Activated CD8-positive, alpha-beta memory T cell treated with anti-CD3 and anti-CD28 coated beads, Interleukin-2, amount 50 U/mL, for 4 hours (primary cell): ENCODE results near the gene RPUSD1.

Source experiments
- DNase-seq: peaks from one replicate; pipeline ENCODE4 v3.0.0-alpha.2; 2020

The RPUSD1 gene

DNA sequence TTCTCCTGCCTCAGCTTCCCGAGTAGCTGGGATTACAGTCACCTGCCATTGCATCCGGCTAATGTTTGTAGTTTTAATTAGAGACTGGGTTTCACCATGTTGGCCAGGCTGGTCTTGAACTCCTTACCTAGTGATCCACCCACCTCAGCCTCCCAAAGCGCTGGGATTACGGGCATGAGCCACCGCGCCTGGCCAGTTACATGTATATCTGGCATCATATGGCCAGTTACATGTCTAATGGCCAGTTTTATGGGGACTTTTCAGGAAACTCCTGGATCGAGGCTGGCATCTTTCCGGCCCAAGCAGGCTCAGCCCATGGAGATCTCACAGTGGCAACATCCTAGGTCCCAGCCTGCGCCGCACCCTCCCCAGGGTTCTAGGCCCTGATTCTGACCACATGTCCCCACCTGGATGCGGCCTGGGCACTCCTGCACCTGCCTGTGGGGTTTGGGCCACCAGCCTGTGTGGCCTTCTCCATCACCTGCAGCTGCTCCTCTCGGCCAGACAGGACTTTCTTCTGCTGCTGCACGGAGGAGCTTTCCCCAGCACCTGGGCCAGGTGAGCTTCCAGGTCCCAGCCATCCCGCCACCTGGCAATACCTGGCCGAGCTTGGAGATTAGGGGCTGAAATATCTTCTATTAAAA is 46.1 kb downstream of the RPUSD1 start:
- DNase-seq = no peak

DNA sequence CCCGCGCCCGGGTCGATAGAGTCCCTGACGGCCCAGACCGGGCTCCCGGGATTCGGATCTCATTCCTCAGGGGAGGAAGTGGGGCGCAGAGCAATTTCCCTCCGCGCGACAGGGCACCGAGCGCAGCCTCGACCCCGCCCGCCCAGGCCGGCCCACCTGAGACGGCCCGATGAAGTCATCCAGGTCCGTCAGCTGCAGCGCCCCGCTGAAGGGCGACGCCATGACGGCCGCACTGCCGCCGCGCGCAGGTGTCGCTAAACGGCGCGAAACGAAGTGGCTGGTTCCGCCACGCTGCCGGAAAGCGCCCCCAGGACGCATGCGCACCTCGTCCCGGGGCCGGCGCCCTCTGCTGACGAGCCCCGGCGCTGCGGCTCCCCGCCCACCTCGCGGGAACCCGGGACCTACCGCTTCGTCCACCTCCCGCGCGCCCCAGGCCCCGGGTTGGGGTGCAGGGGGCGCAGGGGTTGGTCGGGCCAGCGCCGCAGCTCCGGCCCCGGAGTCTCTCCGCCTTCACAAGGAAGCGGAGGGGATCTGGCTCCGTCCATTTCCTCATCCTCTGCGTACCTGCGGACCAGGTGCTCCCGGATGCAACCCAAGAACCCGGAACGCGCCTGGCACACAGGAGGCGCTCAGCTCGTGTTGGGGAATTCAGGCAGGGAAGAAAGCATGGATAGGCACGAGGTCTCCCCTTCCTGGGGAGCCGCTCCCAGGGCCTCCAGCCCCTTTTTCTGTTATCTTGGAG is 47.2 kb downstream of the RPUSD1 start, which contains the start of gene CIAO3:
TSS of gene CIAO3 (minus strand) at position 234 of the 742 bp plus-strand sequence. CDS start at position 222, 12 bp downstream.
- peak; percentile 91 for DNase-seq

DNA sequence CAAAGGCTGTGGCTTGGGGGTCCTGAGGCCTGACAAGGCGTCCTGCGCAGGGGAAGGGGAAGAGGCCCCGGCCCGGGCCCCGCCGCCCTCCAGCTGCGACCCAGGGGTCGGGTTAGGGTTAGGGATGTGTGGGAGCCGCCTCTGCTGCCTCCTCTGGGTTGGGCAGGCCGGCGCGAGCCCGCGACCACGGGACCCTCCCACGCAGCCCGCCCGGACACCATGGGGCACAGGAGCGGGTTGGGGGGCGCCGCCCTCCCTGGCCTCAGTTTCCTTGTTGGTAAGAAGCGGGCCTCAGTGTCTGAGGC is 47.8 kb downstream of the RPUSD1 start:
- no peak for DNase-seq

DNA sequence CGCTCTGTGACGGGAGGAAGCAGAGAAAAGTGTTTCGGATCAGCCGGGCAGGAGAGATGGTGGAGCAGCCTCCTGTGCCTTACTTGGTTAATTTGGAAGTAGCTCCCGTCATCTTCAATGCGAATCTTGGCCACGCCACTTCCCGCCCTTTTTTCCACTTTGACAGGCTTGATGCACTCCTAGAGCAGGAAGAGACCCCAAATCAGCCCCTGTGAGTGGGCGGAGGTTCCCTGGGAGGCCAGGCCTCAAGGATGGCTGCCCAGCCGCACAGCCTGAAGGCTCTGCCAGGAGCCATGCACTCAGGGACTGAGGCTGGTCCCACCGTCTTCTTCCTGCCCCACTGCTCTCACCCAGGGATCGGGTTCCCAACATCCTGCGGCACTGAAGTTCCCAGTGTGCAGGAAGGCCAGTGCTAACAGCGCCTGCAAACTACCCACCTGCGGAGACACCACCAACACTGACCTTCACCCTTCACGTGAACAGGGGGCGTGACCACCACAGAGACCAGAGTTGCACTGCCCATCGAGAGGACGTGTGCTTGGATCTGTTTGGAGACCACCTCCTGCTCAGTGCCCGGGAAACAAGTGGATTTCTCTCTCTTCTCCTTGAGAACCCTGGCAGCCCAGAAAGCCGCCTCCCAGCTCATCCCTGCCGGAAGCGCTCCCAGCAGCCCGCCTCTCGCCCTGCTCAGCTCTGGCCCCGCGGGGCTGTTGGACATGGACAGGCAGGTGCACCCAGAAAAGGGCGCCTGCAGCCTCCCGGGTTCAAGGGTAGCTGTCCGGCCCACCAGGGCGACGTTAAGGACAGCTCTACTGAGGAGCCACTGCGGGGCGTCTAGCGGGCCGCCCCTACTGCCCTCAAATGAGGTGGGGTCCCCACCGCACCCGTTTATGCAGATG is 48.4 kb downstream of the RPUSD1 start:
- DNase-seq = no peak

DNA sequence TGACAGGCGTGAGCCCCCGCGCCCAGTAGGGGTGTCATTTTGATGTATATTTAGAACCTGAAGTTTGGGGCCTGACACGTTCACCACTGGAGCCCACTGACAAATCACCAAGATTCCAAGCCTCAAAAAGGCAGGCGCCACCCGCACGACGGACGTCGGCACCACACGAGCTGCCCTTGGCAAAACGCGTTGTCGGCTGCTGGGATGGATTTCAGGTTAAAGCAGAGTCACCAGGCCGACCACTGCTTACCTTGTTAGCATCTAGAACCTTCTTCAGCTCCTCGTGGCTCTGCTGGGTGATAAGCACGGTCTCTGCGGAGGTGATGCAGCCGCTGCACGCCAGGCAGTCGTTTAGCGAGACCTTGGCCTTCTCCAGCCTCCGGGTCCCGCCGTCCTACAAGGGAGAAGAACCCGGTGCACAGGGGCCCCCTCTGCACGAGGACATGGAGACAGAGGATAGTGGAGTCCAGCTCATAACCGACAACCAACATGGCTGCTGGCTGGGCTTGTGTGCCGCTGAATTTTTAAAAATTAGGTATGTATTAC is 51.2 kb downstream of the RPUSD1 start:
- no peak for DNase-seq

DNA sequence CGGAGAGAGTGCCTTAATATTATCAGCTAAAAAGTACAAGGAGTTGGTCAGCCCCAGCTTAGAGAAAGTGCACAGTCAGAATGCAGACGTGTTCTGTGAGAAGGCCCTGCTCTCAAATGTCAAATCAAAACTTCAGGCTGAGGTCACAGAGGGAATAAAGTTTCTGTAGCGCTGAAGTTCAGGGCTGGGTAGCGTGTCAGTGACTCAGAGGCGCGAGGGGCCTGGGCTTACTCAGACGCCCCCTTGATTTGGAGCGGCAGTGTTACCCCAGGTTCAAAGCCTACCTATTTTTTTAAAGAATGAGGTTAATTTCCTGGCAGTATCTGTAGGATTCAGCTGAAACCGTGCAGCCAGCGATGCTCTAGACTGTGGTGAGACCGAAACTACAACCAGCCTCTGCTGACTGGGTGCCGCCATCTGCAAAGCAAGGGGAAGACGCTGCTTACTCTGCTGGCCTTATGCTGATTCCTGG is 52.2 kb downstream of the RPUSD1 start:
- no peak for DNase-seq

DNA sequence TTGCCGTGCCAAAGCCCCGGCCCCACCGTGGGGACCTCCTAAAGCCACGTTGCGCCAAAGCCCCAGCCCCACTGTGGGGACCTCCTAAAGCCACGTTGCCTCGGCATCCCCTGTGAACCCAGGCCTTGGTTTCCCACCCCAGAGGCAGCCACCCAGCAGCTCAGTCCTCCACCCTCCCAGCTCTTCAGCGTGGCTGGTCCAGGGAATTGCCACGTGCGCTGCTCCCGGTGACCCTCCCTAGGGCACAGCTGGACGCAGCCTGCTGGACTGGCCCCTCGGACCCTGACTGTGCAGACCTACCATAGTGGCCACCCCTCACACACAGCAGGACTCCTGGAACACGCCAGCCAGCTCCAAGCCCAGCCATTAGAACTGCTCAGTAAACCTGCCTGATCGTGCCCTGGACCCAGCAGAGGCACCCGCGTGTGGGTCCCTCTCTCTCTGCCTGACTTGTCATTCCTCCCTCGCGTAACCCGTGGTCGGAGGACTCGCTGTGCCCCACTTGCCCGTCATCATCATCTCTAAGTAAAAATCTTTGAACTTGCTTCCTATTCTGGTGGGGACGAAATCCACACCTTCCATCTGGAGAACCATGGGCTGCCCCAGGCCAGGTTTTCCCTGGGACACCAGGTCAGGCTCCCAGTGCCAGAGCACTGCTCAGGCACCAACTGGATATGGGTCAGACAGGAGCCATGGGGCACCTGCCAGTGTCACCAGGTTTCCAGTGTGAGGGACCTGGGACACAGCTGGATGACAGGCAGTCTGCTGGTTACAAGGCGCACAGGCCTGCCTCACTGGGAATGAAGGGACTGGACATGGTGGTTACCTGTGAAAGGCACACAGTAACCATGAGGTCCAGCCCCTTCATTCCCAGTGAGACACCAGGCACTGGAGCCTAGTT is 53.0 kb downstream of the RPUSD1 start:
- no peak for DNase-seq
